H9 (cell line): Measurements from ENCODE around the gene F8A3. TPM values are rescaled to one million over a fixed set of nuclear protein-coding genes. Genes with fewer than 3 reads are reported as not detected.

Experiments
- DNase-seq: peaks from one replicate; pipeline ENCODE4 v3.0.0-alpha.2; 2017
- H2AFZ ChIP-seq: one replicate; pipeline ENCODE4 v1.6.1; 2013; ENCODE audit warnings: mild to moderate bottlenecking, low read length, control low read depth, moderate library complexity
- H2AK5ac ChIP-seq: 2 replicates; pipeline ENCODE4 v1.6.1; 2013; ENCODE audit warnings: low read length, control low read depth, mixed read lengths; ENCODE audit not compliant: insufficient read length
- H2BK120ac ChIP-seq: one replicate; pipeline ENCODE4 v1.6.1; 2013; ENCODE audit warnings: low read depth, mild to moderate bottlenecking, low read length, control low read depth, inconsistent platforms; ENCODE audit not compliant: poor library complexity, severe bottlenecking
- H2BK12ac ChIP-seq: 2 replicates; pipeline ENCODE4 v1.6.1; 2013; ENCODE audit warnings: low read length, control low read depth, mixed read lengths, low read depth; ENCODE audit not compliant: insufficient read length
- H2BK15ac ChIP-seq: 2 replicates; pipeline ENCODE4 v1.6.1; 2013; ENCODE audit warnings: low read depth, low read length, control low read depth
- H2BK20ac ChIP-seq: one replicate; pipeline ENCODE4 v1.6.1; 2013; ENCODE audit warnings: low read depth, mild to moderate bottlenecking, low read length, control low read depth, inconsistent platforms; ENCODE audit not compliant: poor library complexity, severe bottlenecking
- H2BK5ac ChIP-seq: 2 replicates; pipeline ENCODE4 v1.6.1; 2013; ENCODE audit warnings: low read length, control low read depth, mixed read lengths; ENCODE audit not compliant: insufficient read length
- H3K14ac ChIP-seq: 2 replicates; pipeline ENCODE4 v1.6.1; 2013; ENCODE audit warnings: low read length, control low read depth; ENCODE audit not compliant: insufficient read depth
- H3K18ac ChIP-seq: 2 replicates; pipeline ENCODE4 v1.6.1; 2013; ENCODE audit warnings: low read depth, mild to moderate bottlenecking, mixed read lengths, low read length, control low read depth; ENCODE audit not compliant: insufficient read length
- H3K23ac ChIP-seq: 2 replicates; pipeline ENCODE4 v1.6.1; 2013; ENCODE audit warnings: low read length, control low read depth, mixed read lengths, low read depth; ENCODE audit not compliant: insufficient read length
- H3K23me2 ChIP-seq: 2 replicates; pipeline ENCODE4 v1.6.1; 2013; ENCODE audit warnings: low read depth, mild to moderate bottlenecking, mixed read lengths, low read length, control low read depth; ENCODE audit not compliant: insufficient read length, poor library complexity, severe bottlenecking
- H3K27ac ChIP-seq: 2 replicates; pipeline ENCODE4 v1.5.1; 2013; ENCODE audit warnings: low read length, control low read depth, mixed read lengths, low read depth; ENCODE audit not compliant: insufficient read length
- H3K27me3 ChIP-seq: 2 replicates; pipeline ENCODE4 v1.6.1; 2013; ENCODE audit warnings: low read length, control low read depth, inconsistent platforms; ENCODE audit not compliant: insufficient read depth
- H3K4ac ChIP-seq: 2 replicates; pipeline ENCODE4 v1.6.1; 2013; ENCODE audit warnings: low read depth, mild to moderate bottlenecking, control low read depth, inconsistent platforms, low read length, moderate library complexity
- H3K4me1 ChIP-seq: 2 replicates; pipeline ENCODE4 v1.6.1; 2013; ENCODE audit warnings: low read length, control low read depth, inconsistent platforms; ENCODE audit not compliant: insufficient read depth
- H3K4me2 ChIP-seq: 2 replicates; pipeline ENCODE4 v1.6.1; 2013; ENCODE audit warnings: low read length, control low read depth, mixed read lengths; ENCODE audit not compliant: insufficient read length, insufficient read depth
- H3K56ac ChIP-seq: 2 replicates; pipeline ENCODE4 v1.6.1; 2013; ENCODE audit warnings: low read depth, mild to moderate bottlenecking, mixed read lengths, low read length, control low read depth; ENCODE audit not compliant: insufficient read length
- H3K79me1 ChIP-seq: 2 replicates; pipeline ENCODE4 v1.6.1; 2013; ENCODE audit warnings: low read depth, mild to moderate bottlenecking, moderate library complexity, low read length, control low read depth, inconsistent platforms; ENCODE audit not compliant: insufficient read depth, poor library complexity, severe bottlenecking
- H3K79me2 ChIP-seq: 2 replicates; pipeline ENCODE4 v1.6.1; 2013; ENCODE audit warnings: low read length, control low read depth, inconsistent platforms; ENCODE audit not compliant: insufficient read depth
- H3K9ac ChIP-seq: 2 replicates; pipeline ENCODE4 v1.6.1; 2013; ENCODE audit warnings: low read length, control low read depth, mixed read lengths; ENCODE audit not compliant: insufficient read length; ENCODE audit errors: extremely low read depth
- H3K9me3 ChIP-seq: one replicate; pipeline ENCODE4 v1.6.1; 2013; ENCODE audit warnings: low read depth, low read length, inconsistent platforms; ENCODE audit not compliant: control insufficient read depth
- H3T11ph ChIP-seq: one replicate; pipeline ENCODE4 v1.6.1; 2013; ENCODE audit warnings: mild to moderate bottlenecking, low read length, control low read depth, inconsistent platforms
- H4K20me1 ChIP-seq: one replicate; pipeline ENCODE4 v1.6.1; 2013; ENCODE audit not compliant: control insufficient read depth, insufficient read length, insufficient read depth
- H4K5ac ChIP-seq: 2 replicates; pipeline ENCODE4 v1.6.1; 2013; ENCODE audit warnings: low read depth, mild to moderate bottlenecking, mixed read lengths, low read length, control low read depth; ENCODE audit not compliant: insufficient read length
- H4K8ac ChIP-seq: replicated peaks from 2 replicates; pipeline ENCODE4 v1.6.1; 2013; ENCODE audit warnings: low read length, control low read depth, mixed read lengths, low read depth; ENCODE audit not compliant: insufficient read length
- H4K91ac ChIP-seq: 2 replicates; pipeline ENCODE4 v1.6.1; 2013; ENCODE audit warnings: low read depth, mild to moderate bottlenecking, moderate library complexity, mixed read lengths, low read length, control low read depth; ENCODE audit not compliant: insufficient read length
- H3K27ac Mint-ChIP-seq, 3 experiments: 2 replicates in 2 of 3; 3 replicates in 1 of 3; pipeline ENCODE4 v1.8.0; 2020 to 2021; ENCODE audit warnings: mixed read lengths in 3 of 3, mild to moderate bottlenecking in 1 of 3, moderate library complexity in 1 of 3
- H3K27me3 Mint-ChIP-seq: 2 replicates; pipeline ENCODE4 v1.8.0; 2021; ENCODE audit warnings: low read depth, mild to moderate bottlenecking, moderate library complexity, mixed read lengths
- H3K36me3 Mint-ChIP-seq, 3 experiments: 2 replicates in 2 of 3; 3 replicates in 1 of 3; pipeline ENCODE4 v1.8.0; 2020 to 2021; ENCODE audit warnings: low read depth in 3 of 3, mixed read lengths in 3 of 3; ENCODE audit not compliant: insufficient read depth in 1 of 3
- H3K4me1 Mint-ChIP-seq, 2 experiments: 2 replicates each; pipeline ENCODE4 v1.8.0; 2020; ENCODE audit warnings: mixed read lengths in 2 of 2
- H3K4me3 Mint-ChIP-seq, 2 experiments: 2 replicates in 1 of 2; 3 replicates in 1 of 2; pipeline ENCODE4 v1.8.0; 2020 to 2021; ENCODE audit warnings: mild to moderate bottlenecking in 2 of 2, mixed read lengths in 2 of 2, moderate library complexity in 1 of 2
- H3K9me3 Mint-ChIP-seq, 2 experiments: 2 replicates in 1 of 2; 3 replicates in 1 of 2; pipeline ENCODE4 v1.8.0; 2020; ENCODE audit warnings: mild to moderate bottlenecking in 2 of 2, mixed read lengths in 2 of 2, moderate library complexity in 1 of 2
- CTCF ChIP-seq: fragments of 200-600 bp; sonication (generic); conservative IDR thresholded peaks from 3 replicates; pipeline ENCODE4 v1.8.0; 2021; ENCODE audit warnings: antibody characterized with exemption, mild to moderate bottlenecking
- WGBS: extraction: QIAGEN DNeasy Blood & Tissue Kit; methylation state at CpG from one replicate; pipeline ENCODE4 v1.1.7; 2013; ENCODE audit warnings: missing lambda C conversion rate, low lambda C conversion rate, mixed read lengths; ENCODE audit not compliant: insufficient read length; ENCODE audit errors: extremely low coverage; 5-methylcytosine and 5-hydroxymethylcytosine counted together
- microRNA-seq: library from miRNA; unstranded; fragments of <30 nt; microRNA quantifications from one replicate; pipeline ENCODE4, GENCODE V29; 2020; ENCODE audit warnings: borderline microRNAs expressed
- total RNA-seq: library from RNA; stranded (reverse); gene quantifications from 2 replicates; pipeline ENCODE4 v1.2.1, GENCODE V29; 2021

Gene F8A3
- total RNA-seq, 1 experiment from 2014 or later = 5.6 TPM

GRCh38 chrX:155417769-155418168 lies 40.7 kb downstream of the F8A3 start:
- Mint-ChIP-seq H3K36me3 (peaks cover 3 to 5% (median 3%) of the 10 kb centered on the region in 3 experiments; a peak in 5 of 7 replicates), H3K4me3 (no peak overlapping the region), H3K27ac (no peak overlapping the region), H3K9me3 (peaks cover 61 to 69% of the 10 kb centered on the region in 2 experiments), H3K4me1 (no peaks in the 10 kb centered on the region), H3K27me3 (no peaks in the 10 kb centered on the region)
- no peak overlapping the region for H2BK15ac ChIP-seq
- H4K8ac ChIP-seq = no peak overlapping the region
- no peak overlapping the region for H2AFZ ChIP-seq
- no peaks in the 10 kb centered on the region for H3K79me2 ChIP-seq
- H2BK20ac ChIP-seq = no peak overlapping the region
- no peaks in the 10 kb centered on the region for H4K20me1 ChIP-seq
- H3K9me3 ChIP-seq = peaks cover 27% of the 10 kb centered on the region
- H2AK5ac ChIP-seq = no peak overlapping the region
- H3K4ac ChIP-seq = no peak overlapping the region
- no peaks in the 10 kb centered on the region for H3K23me2 ChIP-seq
- H3K18ac ChIP-seq = no peak overlapping the region
- H3K27me3 ChIP-seq = no peaks in the 10 kb centered on the region
- no peak overlapping the region for H2BK12ac ChIP-seq
- H3K9ac ChIP-seq = no peak overlapping the region
- H3K56ac ChIP-seq = no peak overlapping the region
- H2BK120ac ChIP-seq = no peak overlapping the region
- no peak overlapping the region for H3K14ac ChIP-seq
- no CpG with 5 or more reads among the region's 1 CpG for WGBS
- H2BK5ac ChIP-seq = no peak overlapping the region
- no peak overlapping the region for H3T11ph ChIP-seq
- no peak overlapping the region for H3K23ac ChIP-seq
- no peak for TF ChIP-seq CTCF
- no peak overlapping the region for H3K27ac ChIP-seq
- no peaks in the 10 kb centered on the region for H3K79me1 ChIP-seq
- no peak for DNase-seq
- no peak overlapping the region for H4K91ac ChIP-seq
- H3K4me1 ChIP-seq = no peaks in the 10 kb centered on the region
- H4K5ac ChIP-seq = no peak overlapping the region
- no peak overlapping the region for H3K4me2 ChIP-seq

Small RNA genes within 50 kb of the gene (microRNA-seq; reads per million reads assigned to microRNA genes)
- not detected for gene MIR1184-3

Other genes starting within 250 kb of the F8A3 start
- 83.5 and 83.9 TPM in 2 replicates for gene VBP1, start 242.2 kb downstream of the F8A3 start, total RNA-seq
- 6.8 and 7.2 TPM in 2 replicates for gene RAB39B, start 194.1 kb downstream of the F8A3 start, total RNA-seq
- 0.50 and 0.98 TPM in 2 replicates for gene CLIC2, start 124.0 kb downstream of the F8A3 start, total RNA-seq
- gene F8A2, start 76.5 kb downstream of the F8A3 start, total RNA-seq = not detected in 2 replicates
- gene SPRY3, start 154.0 kb upstream of the F8A3 start, total RNA-seq = 0.66 and 0.88 TPM in 2 replicates
- 13.7 and 14.2 TPM in 2 replicates for gene TMLHE, start 154.3 kb upstream of the F8A3 start, total RNA-seq